Nephron progenitor cell (in vitro differentiated cells): ENCODE data around the gene PREX1.

Source experiments
- DNase-seq: peaks from one replicate; pipeline ENCODE4 v3.0.0; 2021
- H3K27ac Mint-ChIP-seq: 2 replicates; pipeline ENCODE4 v1.8.0; 2021; ENCODE audit warnings: mild to moderate bottlenecking, moderate library complexity, mixed read lengths
- H3K27me3 Mint-ChIP-seq: 2 replicates; pipeline ENCODE4 v1.8.0; 2021; ENCODE audit warnings: mild to moderate bottlenecking, low read depth, mixed read lengths; ENCODE audit not compliant: poor library complexity
- H3K36me3 Mint-ChIP-seq: 2 replicates; pipeline ENCODE4 v1.8.0; 2021; ENCODE audit warnings: low read depth, mixed read lengths
- H3K4me1 Mint-ChIP-seq: 2 replicates; pipeline ENCODE4 v1.8.0; 2021; ENCODE audit warnings: mixed read lengths
- H3K4me3 Mint-ChIP-seq: 2 replicates; pipeline ENCODE4 v1.8.0; 2021; ENCODE audit warnings: mild to moderate bottlenecking, moderate library complexity, mixed read lengths
- H3K9me3 Mint-ChIP-seq: 2 replicates; pipeline ENCODE4 v1.8.0; 2021; ENCODE audit warnings: mild to moderate bottlenecking, moderate library complexity, mixed read lengths
- CTCF ChIP-seq: fragments of 200-600 bp; sonication (generic); IDR thresholded peaks from 2 replicates; pipeline ENCODE4 v1.5.0; 2021; ENCODE audit warnings: antibody characterized with exemption

PREX1 gene

GRCh38 chr20:48645666-48646065 lies 182.1 kb downstream of the PREX1 start:
- peaks cover 25% of the 10 kb centered on the region for H3K36me3 Mint-ChIP-seq
- no peak for TF ChIP-seq CTCF
- no peaks in the 10 kb centered on the region for H3K4me1 Mint-ChIP-seq
- no peaks in the 10 kb centered on the region for H3K9me3 Mint-ChIP-seq
- H3K4me3 Mint-ChIP-seq = no peak overlapping the region
- DNase-seq = no peak
- H3K27me3 Mint-ChIP-seq = peaks cover 4% of the 10 kb centered on the region
- no peak overlapping the region for H3K27ac Mint-ChIP-seq

- Mint-ChIP-seq H3K27ac (no peak overlapping the region), H3K4me3 (no peak overlapping the region), H3K36me3 (peaks cover 30% of the 10 kb centered on the region), H3K4me1 (no peaks in the 10 kb centered on the region), H3K9me3 (no peaks in the 10 kb centered on the region), H3K27me3 (peaks cover 4% of the 10 kb centered on the region)
- no peak for TF ChIP-seq CTCF
- DNase-seq = no peak
These were observed 183.4 kb downstream of the PREX1 start for GRCh38 chr20:48644286-48644828.

GRCh38 chr20:48642105-48642880 lies 185.5 kb downstream of the PREX1 start:
- Mint-ChIP-seq H3K27me3 (peaks cover 4% of the 10 kb centered on the region), H3K36me3 (peaks cover 30% of the 10 kb centered on the region), H3K27ac (no peak overlapping the region)

GRCh38 chr20:48640871-48641270 lies 186.9 kb downstream of the PREX1 start:
- Mint-ChIP-seq H3K9me3 (no peaks in the 10 kb centered on the region), H3K4me1 (no peaks in the 10 kb centered on the region), H3K36me3 (peaks cover 25% of the 10 kb centered on the region), H3K27ac (no peak overlapping the region), H3K4me3 (no peak overlapping the region), H3K27me3 (no peaks in the 10 kb centered on the region)
- no peak for TF ChIP-seq CTCF
- DNase-seq = no peak

More at GRCh38 chr20:48642105-48642880, 185.5 kb downstream of the PREX1 start:
- no peak for DNase-seq
- Mint-ChIP-seq H3K9me3 (no peaks in the 10 kb centered on the region), H3K4me1 (no peaks in the 10 kb centered on the region), H3K4me3 (no peak overlapping the region)
- TF ChIP-seq CTCF = no peak

- Mint-ChIP-seq H3K36me3 (peaks cover 18% of the 10 kb centered on the region), H3K27ac (no peak overlapping the region), H3K27me3 (no peaks in the 10 kb centered on the region), H3K4me3 (no peak overlapping the region), H3K9me3 (no peaks in the 10 kb centered on the region), H3K4me1 (no peaks in the 10 kb centered on the region)
- TF ChIP-seq CTCF = no peak
- no peak for DNase-seq
These were observed 187.9 kb downstream of the PREX1 start for GRCh38 chr20:48639899-48640298.

GRCh38 chr20:48638546-48638945 lies 189.3 kb downstream of the PREX1 start:
- no peaks in the 10 kb centered on the region for H3K27me3 Mint-ChIP-seq
- H3K4me1 Mint-ChIP-seq = no peaks in the 10 kb centered on the region
- no peak for TF ChIP-seq CTCF
- H3K9me3 Mint-ChIP-seq = no peaks in the 10 kb centered on the region
- H3K36me3 Mint-ChIP-seq = peaks cover 23% of the 10 kb centered on the region
- DNase-seq = no peak
- peak overlapping the region; percentile 48 for H3K27ac Mint-ChIP-seq
- no peak overlapping the region for H3K4me3 Mint-ChIP-seq
